DND-41 (cell line): Measurements from ENCODE around the gene HMX1.

Source experiments
- ATAC-seq: fragments of 200-7000 bp; cut with Tn5 transposase; 3 replicates; pipeline ENCODE4 v1.9.1; 2021; ENCODE audit warnings: low read depth; ENCODE audit not compliant: insufficient read depth
- DNase-seq: peaks from one replicate; pipeline ENCODE4 v3.0.0-alpha.2; 2020
- H2AFZ ChIP-seq: 2 replicates; pipeline ENCODE4 v1.6.0; 2012; ENCODE audit warnings: low read depth, low read length
- H3K27ac ChIP-seq: 2 replicates; pipeline ENCODE4 v1.5.1; 2012; ENCODE audit warnings: low read length, inconsistent platforms
- H3K27me3 ChIP-seq: fragments of 200-600 bp; sonication (generic); 2 replicates; pipeline ENCODE4 v1.6.0; 2012; ENCODE audit warnings: low read length, mild to moderate bottlenecking, inconsistent platforms; ENCODE audit not compliant: insufficient read depth, poor library complexity
- H3K36me3 ChIP-seq: 2 replicates; pipeline ENCODE4 v1.5.1; 2012; ENCODE audit warnings: low read length, inconsistent platforms; ENCODE audit not compliant: insufficient read depth
- H3K4me1 ChIP-seq: 2 replicates; pipeline ENCODE4 v1.5.1; 2012; ENCODE audit warnings: mild to moderate bottlenecking, low read length; ENCODE audit not compliant: insufficient read depth
- H3K4me2 ChIP-seq: 2 replicates; pipeline ENCODE4 v1.6.0; 2012; ENCODE audit warnings: mild to moderate bottlenecking, moderate library complexity, low read length, inconsistent platforms; ENCODE audit not compliant: insufficient read depth
- H3K4me3 ChIP-seq, 2 experiments: fragments of 200-600 bp in 1 of 2; shearing (Covaris generic) in 1 of 2; 2 replicates each; pipeline ENCODE4 v1.5.1; 2012 to 2016; ENCODE audit warnings: inconsistent platforms in 2 of 2, low read length in 2 of 2, mild to moderate bottlenecking in 2 of 2, low read depth in 1 of 2, moderate library complexity in 1 of 2
- H3K79me2 ChIP-seq: 2 replicates; pipeline ENCODE4 v1.6.0; 2012; ENCODE audit warnings: low read length, inconsistent platforms; ENCODE audit not compliant: insufficient read depth
- H3K9ac ChIP-seq: 2 replicates; pipeline ENCODE4 v1.6.0; 2012; ENCODE audit warnings: low read depth, mild to moderate bottlenecking, inconsistent platforms, low read length, moderate library complexity
- H3K9me3 ChIP-seq: 2 replicates; pipeline ENCODE4 v1.5.1; 2012; ENCODE audit warnings: low read length, moderate library complexity, mild to moderate bottlenecking, inconsistent platforms; ENCODE audit not compliant: insufficient read depth, severe bottlenecking
- H4K20me1 ChIP-seq: 2 replicates; pipeline ENCODE4 v1.6.0; 2012; ENCODE audit warnings: low read length; ENCODE audit not compliant: insufficient read depth
- EZH2 ChIP-seq: IDR thresholded peaks from 3 replicates; pipeline ENCODE4 v1.6.1; 2012; ENCODE audit warnings: borderline replicate concordance, low read depth, mild to moderate bottlenecking, moderate library complexity, low read length, inconsistent platforms; ENCODE audit not compliant: severe bottlenecking
- TF ChIP-seq, protein P1 (sequence below): IDR thresholded peaks from 2 replicates; pipeline ENCODE4 v1.5.1; 2012; ENCODE audit warnings: borderline replicate concordance, low read length, moderate library complexity, mild to moderate bottlenecking; ENCODE audit not compliant: poor library complexity, severe bottlenecking; ENCODE audit errors: extremely low read depth

Gene HMX1

DNA sequence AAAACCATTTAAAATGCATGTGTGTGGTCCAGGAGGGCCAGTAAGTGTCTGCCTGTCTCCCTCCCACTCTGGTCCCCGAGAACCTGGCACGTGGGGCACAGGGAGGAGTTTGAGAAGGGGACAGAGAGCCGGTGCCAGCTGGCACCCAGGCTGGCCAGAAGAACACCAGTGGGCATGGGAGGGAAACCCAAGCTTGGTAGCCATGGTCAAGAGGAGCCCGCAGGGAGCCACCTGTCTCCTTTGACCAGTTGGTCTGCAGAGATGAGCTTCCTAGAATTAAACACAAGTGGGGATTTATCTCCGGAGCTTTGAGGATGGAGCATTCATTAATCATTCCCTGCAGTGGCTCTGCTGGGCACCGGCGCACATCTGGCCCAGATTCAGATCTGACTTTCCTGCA, 41.6 kb downstream of the HMX1 start:
- Histone ChIP-seq H3K36me3 (no peaks in the 10 kb centered on the region), H3K27ac (no peak overlapping the region), H3K4me2 (no peak overlapping the region), H3K4me3 (no peak overlapping the region), H4K20me1 (0 out of 2 replicates have a peak, but pooled peaks cover 3% of the 10 kb centered on the region), H3K9me3 (no peaks in the 10 kb centered on the region), H2AFZ (no peak overlapping the region), H3K79me2 (no peaks in the 10 kb centered on the region), H3K9ac (no peak overlapping the region), H3K4me1 (no peaks in the 10 kb centered on the region), H3K27me3 (no peaks in the 10 kb centered on the region)
- DNase-seq: no peak
- TF ChIP-seq EZH2: no peak
- TF ChIP-seq, protein P1, sequence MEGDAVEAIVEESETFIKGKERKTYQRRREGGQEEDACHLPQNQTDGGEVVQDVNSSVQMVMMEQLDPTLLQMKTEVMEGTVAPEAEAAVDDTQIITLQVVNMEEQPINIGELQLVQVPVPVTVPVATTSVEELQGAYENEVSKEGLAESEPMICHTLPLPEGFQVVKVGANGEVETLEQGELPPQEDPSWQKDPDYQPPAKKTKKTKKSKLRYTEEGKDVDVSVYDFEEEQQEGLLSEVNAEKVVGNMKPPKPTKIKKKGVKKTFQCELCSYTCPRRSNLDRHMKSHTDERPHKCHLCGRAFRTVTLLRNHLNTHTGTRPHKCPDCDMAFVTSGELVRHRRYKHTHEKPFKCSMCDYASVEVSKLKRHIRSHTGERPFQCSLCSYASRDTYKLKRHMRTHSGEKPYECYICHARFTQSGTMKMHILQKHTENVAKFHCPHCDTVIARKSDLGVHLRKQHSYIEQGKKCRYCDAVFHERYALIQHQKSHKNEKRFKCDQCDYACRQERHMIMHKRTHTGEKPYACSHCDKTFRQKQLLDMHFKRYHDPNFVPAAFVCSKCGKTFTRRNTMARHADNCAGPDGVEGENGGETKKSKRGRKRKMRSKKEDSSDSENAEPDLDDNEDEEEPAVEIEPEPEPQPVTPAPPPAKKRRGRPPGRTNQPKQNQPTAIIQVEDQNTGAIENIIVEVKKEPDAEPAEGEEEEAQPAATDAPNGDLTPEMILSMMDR: no peak
- ATAC-seq: no peak

DNA sequence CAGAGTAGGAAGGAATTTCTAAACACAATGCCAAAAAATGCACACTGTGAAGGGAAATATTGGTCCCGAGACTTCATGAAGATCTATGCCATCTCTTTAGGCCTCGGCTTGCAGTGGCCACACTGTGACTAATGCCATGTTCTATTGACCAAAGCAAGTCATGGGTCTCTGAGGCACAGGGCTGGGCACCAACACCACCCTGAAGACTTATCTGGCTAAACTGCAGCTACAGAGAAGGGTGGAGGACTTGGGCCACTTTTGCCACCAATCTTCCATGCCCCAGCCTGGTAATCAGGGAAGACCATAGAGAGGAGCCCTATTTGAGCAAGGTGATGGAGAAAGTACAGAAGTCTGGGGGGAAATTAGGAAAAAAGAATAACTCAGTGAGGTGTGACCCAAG, 42.1 kb downstream of the HMX1 start:
- Histone ChIP-seq H3K36me3 (no peaks in the 10 kb centered on the region), H3K4me1 (no peaks in the 10 kb centered on the region), H4K20me1 (0 out of 2 replicates have a peak, but pooled peaks cover 3% of the 10 kb centered on the region), H3K4me2 (no peak overlapping the region), H3K4me3 (no peak overlapping the region), H2AFZ (no peak overlapping the region), H3K9ac (no peak overlapping the region), H3K9me3 (no peaks in the 10 kb centered on the region), H3K27me3 (no peaks in the 10 kb centered on the region), H3K79me2 (no peaks in the 10 kb centered on the region), H3K27ac (no peak overlapping the region)
- DNase-seq: no peak
- no peak for TF ChIP-seq EZH2
- TF ChIP-seq, protein P1: no peak
- no peak for ATAC-seq

DNA sequence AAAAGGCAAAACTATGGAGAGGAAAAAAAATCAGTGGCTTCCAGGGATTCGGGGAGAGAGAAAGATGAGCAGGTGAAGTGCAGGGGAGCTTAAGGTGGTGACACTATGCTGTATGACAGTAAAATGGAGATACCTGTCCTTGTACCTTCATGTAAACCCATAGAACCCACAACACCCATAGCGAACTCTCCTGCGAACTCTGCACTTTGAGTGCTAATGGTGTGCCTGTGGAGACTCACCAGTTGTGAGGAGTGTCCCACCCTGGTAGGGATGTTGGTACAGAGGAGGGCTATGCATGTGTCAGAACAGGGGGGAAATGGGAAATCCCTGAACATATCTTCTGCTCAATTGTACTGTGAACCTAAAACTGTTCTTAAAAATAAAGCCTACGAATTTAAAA, 42.8 kb downstream of the HMX1 start:
- no peak overlapping the region for H3K9ac ChIP-seq
- no peak overlapping the region for H2AFZ ChIP-seq
- DNase-seq (no peak), ATAC-seq (no peak)
- no peak overlapping the region for H3K4me3 ChIP-seq
- H3K27ac ChIP-seq: no peak overlapping the region
- H3K4me2 ChIP-seq: no peak overlapping the region
- TF ChIP-seq EZH2: no peak
- TF ChIP-seq, protein P1: no peak
- H3K27me3 ChIP-seq: no peaks in the 10 kb centered on the region
- no peaks in the 10 kb centered on the region for H3K36me3 ChIP-seq
- no peaks in the 10 kb centered on the region for H3K79me2 ChIP-seq
- 0 out of 2 replicates have a peak, but pooled peaks cover 3% of the 10 kb centered on the region for H4K20me1 ChIP-seq
- no peaks in the 10 kb centered on the region for H3K4me1 ChIP-seq
- H3K9me3 ChIP-seq: no peaks in the 10 kb centered on the region
